GM23338 (cell line): Measurements from ENCODE around the gene KCNE1. TPM values are rescaled to one million over a fixed set of nuclear protein-coding genes. Genes with fewer than 3 reads are reported as not detected.
A peak's percentile ranks its signal among the peaks of the same experiment; 100 is the strongest.

ENCODE experiments used
- ATAC-seq: fragments of 200-7000 bp; cut with Tn5 transposase; 3 replicates; pipeline ENCODE4 v1.9.1; 2020
- DNase-seq: peaks from one replicate; pipeline ENCODE4 v3.0.0-alpha.2; 2015; ENCODE audit warnings: low spot score
- H2AFZ ChIP-seq: fragments of 200-600 bp; sonication (generic); 2 replicates; pipeline ENCODE4 v1.8.0; 2016; ENCODE audit warnings: antibody characterized with exemption, mild to moderate bottlenecking, moderate library complexity
- H3F3A ChIP-seq: fragments of 200-600 bp; sonication (generic); replicated peaks from 2 replicates; pipeline ENCODE4 v1.8.0; 2017; ENCODE audit warnings: antibody characterized with exemption, mixed run types, low read depth
- H3K27ac ChIP-seq: fragments of 200-600 bp; sonication (generic); 2 replicates; pipeline ENCODE4 v1.6.1; 2016; ENCODE audit warnings: low read depth
- H3K27me3 ChIP-seq: fragments of 200-600 bp; sonication (generic); 2 replicates; pipeline ENCODE4 v1.8.0; 2016; ENCODE audit warnings: mild to moderate bottlenecking, mixed run types, moderate library complexity; ENCODE audit not compliant: insufficient read depth
- H3K36me3 ChIP-seq: fragments of 200-600 bp; sonication (generic); 2 replicates; pipeline ENCODE4 v1.8.0; 2016; ENCODE audit warnings: mild to moderate bottlenecking; ENCODE audit not compliant: insufficient read depth
- H3K4me1 ChIP-seq: fragments of 200-600 bp; sonication (generic); 2 replicates; pipeline ENCODE4 v1.8.0; 2016; ENCODE audit warnings: mild to moderate bottlenecking, moderate library complexity; ENCODE audit not compliant: insufficient read depth
- H3K4me2 ChIP-seq: fragments of 200-600 bp; sonication (generic); 2 replicates; pipeline ENCODE4 v1.7.1; 2017; ENCODE audit warnings: mixed run types
- H3K4me3 ChIP-seq: fragments of 200-600 bp; sonication (generic); 2 replicates; pipeline ENCODE4 v1.6.1; 2016; ENCODE audit warnings: mixed run types
- H3K79me2 ChIP-seq: fragments of 200-600 bp; sonication (generic); replicated peaks from 2 replicates; pipeline ENCODE4 v1.8.0; 2017; ENCODE audit warnings: mild to moderate bottlenecking; ENCODE audit not compliant: insufficient read depth
- H3K9me2 ChIP-seq: fragments of 200-600 bp; sonication (generic); 2 replicates; pipeline ENCODE4 v1.8.0; 2017; ENCODE audit not compliant: insufficient read depth
- H4K20me1 ChIP-seq: fragments of 200-600 bp; sonication (generic); replicated peaks from 2 replicates; pipeline ENCODE4 v1.8.0; 2017; ENCODE audit warnings: mild to moderate bottlenecking; ENCODE audit not compliant: insufficient read depth
- H3K27ac Mint-ChIP-seq: 2 replicates; pipeline ENCODE4 v1.8.0; 2020; ENCODE audit warnings: inconsistent platforms, mild to moderate bottlenecking, moderate library complexity, mixed read lengths
- H3K27me3 Mint-ChIP-seq: 3 replicates; pipeline ENCODE4 v1.8.0; 2022; ENCODE audit warnings: low read depth, mild to moderate bottlenecking, moderate library complexity, mixed read lengths, inconsistent platforms; ENCODE audit not compliant: insufficient read depth, poor library complexity
- H3K36me3 Mint-ChIP-seq: 3 replicates; pipeline ENCODE4 v1.8.0; 2021; ENCODE audit warnings: low read depth, mild to moderate bottlenecking, inconsistent platforms, moderate library complexity, mixed read lengths
- H3K4me1 Mint-ChIP-seq: 3 replicates; pipeline ENCODE4 v1.8.0; 2020; ENCODE audit warnings: mild to moderate bottlenecking, inconsistent platforms, mixed read lengths
- H3K4me3 Mint-ChIP-seq: 3 replicates; pipeline ENCODE4 v1.8.0; 2021; ENCODE audit warnings: moderate library complexity, mild to moderate bottlenecking, inconsistent platforms, mixed read lengths
- H3K9me3 Mint-ChIP-seq: 3 replicates; pipeline ENCODE4 v1.8.0; 2020; ENCODE audit warnings: moderate library complexity, mild to moderate bottlenecking, inconsistent platforms, mixed read lengths
- CREB1 ChIP-seq: fragments of 250-450 bp; sonication (Bioruptor Pico); IDR thresholded peaks from 2 replicates; pipeline ENCODE4 v1.5.0; 2020; ENCODE audit warnings: low read depth, mild to moderate bottlenecking, moderate library complexity
- EZH2 ChIP-seq: fragments of 200-600 bp; sonication (generic); IDR thresholded peaks from one replicate; pipeline ENCODE4 v1.8.0; 2017; ENCODE audit warnings: antibody characterized with exemption, mild to moderate bottlenecking, low read depth; ENCODE audit not compliant: unreplicated experiment
- EZH2phosphoT487 ChIP-seq: fragments of 200-600 bp; sonication (generic); IDR thresholded peaks from one replicate; pipeline ENCODE4 v1.8.1; 2018; ENCODE audit warnings: antibody characterized with exemption; ENCODE audit not compliant: unreplicated experiment
- JUNB ChIP-seq: IDR thresholded peaks from one replicate; pipeline ENCODE4 v1.6.1; 2016; ENCODE audit warnings: antibody characterized with exemption; ENCODE audit not compliant: unreplicated experiment
- NANOG ChIP-seq: IDR thresholded peaks from 2 replicates; pipeline ENCODE4 v1.6.1; 2016; ENCODE audit warnings: antibody characterized with exemption, borderline replicate concordance
- POLR2AphosphoS5 ChIP-seq: IDR thresholded peaks from 2 replicates; pipeline ENCODE4 v1.6.1; 2016; ENCODE audit warnings: antibody characterized with exemption, low read depth
- STAT1 ChIP-seq: IDR thresholded peaks from one replicate; pipeline ENCODE4 v1.6.1; 2016; ENCODE audit warnings: antibody characterized with exemption; ENCODE audit not compliant: unreplicated experiment
- ZNF114 ChIP-seq: fragments of 250-450 bp; sonication (Bioruptor Pico); IDR thresholded peaks from 2 replicates; pipeline ENCODE4 v1.5.0; 2020; ENCODE audit warnings: mild to moderate bottlenecking, moderate library complexity
- ZNF331 ChIP-seq: fragments of 250-450 bp; sonication (Bioruptor Pico); IDR thresholded peaks from 2 replicates; pipeline ENCODE4 v1.5.0; 2020; ENCODE audit warnings: low read depth, mild to moderate bottlenecking, moderate library complexity
- polyA plus RNA-seq: library from polyadenylated mRNA; unstranded; fragments of >200 nt; fragmentation: Nextera tagmentation; extraction: Ambion mirVana; gene quantifications from 2 replicates; pipeline ENCODE4 v1.2.1, GENCODE V29; 2016
- total RNA-seq: library from RNA; depleted of rRNA; stranded (reverse); fragments of >200 nt; shearing (Covaris generic); gene quantifications from 2 replicates; pipeline ENCODE4 v1.2.3, GENCODE V29; 2014
- TF ChIP-seq, protein P1 (sequence below), 2 experiments: fragments of 200-600 bp in 1 of 2; sonication (generic) in 1 of 2; conservative IDR thresholded peaks; 2 replicates each; pipeline versions ENCODE4 v1.5.1 to v1.6.1; 2016 to 2017; ENCODE audit warnings: antibody characterized with exemption in 2 of 2, low read depth in 2 of 2, mild to moderate bottlenecking in 2 of 2, moderate library complexity in 1 of 2
- TF ChIP-seq, protein P2 (sequence below): IDR thresholded peaks from 2 replicates; pipeline ENCODE4 v1.6.1; 2016; ENCODE audit warnings: antibody characterized with exemption
- TF ChIP-seq, protein P3 (sequence below): IDR thresholded peaks from one replicate; pipeline ENCODE4 v1.6.1; 2018; ENCODE audit warnings: antibody characterized with exemption; ENCODE audit not compliant: unreplicated experiment
- TF ChIP-seq, protein P4 (sequence below): fragments of 250-450 bp; sonication (Bioruptor Pico); IDR thresholded peaks from 2 replicates; pipeline ENCODE4 v1.5.0; 2020; ENCODE audit warnings: mild to moderate bottlenecking, moderate library complexity

Gene KCNE1
- total and polyA plus RNA-seq, 2 experiments from 2014 or later: 0.07 TPM; not detected in 1

DNA sequence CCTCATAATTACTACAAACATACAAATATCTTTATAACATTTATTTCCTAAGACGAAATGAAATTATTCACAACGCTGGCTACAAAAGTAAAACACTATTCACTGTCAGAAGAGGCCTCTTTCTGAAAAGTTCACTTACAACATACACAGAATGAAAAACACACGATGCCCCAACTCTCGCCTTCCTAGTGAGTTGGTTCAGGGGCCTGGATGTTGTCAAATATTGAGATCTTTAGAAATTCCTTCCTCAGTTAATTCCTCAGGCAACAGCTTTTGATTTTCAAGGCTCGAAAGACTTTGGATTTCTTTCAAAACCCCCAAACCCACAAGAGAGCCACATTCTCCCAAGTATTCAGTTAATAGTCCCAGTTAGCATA, 14.2 kb upstream of the KCNE1 start:
- peak overlapping the region; percentile 20; the same call in 2 of the 3 replicates for H3K4me3 Mint-ChIP-seq
- H3K27me3 Mint-ChIP-seq: peaks cover 4% of the 10 kb centered on the region
- Histone ChIP-seq H3K9me2 (no peaks in the 10 kb centered on the region), H3K27ac (peak overlapping the region; percentile 73), H3K27me3 (peaks cover 5% of the 10 kb centered on the region; the same call in 1 of the 2 replicates), H3F3A (no peaks in the 10 kb centered on the region), H3K4me3 (peak overlapping the region; percentile 5; the same call in 1 of the 2 replicates), H2AFZ (no peak overlapping the region), H3K36me3 (no peaks in the 10 kb centered on the region), H3K4me2 (peak overlapping the region; percentile 49), H3K4me1 (peaks cover 41% of the 10 kb centered on the region), H4K20me1 (no peaks in the 10 kb centered on the region), H3K79me2 (no peaks in the 10 kb centered on the region)
- TF ChIP-seq, protein P1, sequence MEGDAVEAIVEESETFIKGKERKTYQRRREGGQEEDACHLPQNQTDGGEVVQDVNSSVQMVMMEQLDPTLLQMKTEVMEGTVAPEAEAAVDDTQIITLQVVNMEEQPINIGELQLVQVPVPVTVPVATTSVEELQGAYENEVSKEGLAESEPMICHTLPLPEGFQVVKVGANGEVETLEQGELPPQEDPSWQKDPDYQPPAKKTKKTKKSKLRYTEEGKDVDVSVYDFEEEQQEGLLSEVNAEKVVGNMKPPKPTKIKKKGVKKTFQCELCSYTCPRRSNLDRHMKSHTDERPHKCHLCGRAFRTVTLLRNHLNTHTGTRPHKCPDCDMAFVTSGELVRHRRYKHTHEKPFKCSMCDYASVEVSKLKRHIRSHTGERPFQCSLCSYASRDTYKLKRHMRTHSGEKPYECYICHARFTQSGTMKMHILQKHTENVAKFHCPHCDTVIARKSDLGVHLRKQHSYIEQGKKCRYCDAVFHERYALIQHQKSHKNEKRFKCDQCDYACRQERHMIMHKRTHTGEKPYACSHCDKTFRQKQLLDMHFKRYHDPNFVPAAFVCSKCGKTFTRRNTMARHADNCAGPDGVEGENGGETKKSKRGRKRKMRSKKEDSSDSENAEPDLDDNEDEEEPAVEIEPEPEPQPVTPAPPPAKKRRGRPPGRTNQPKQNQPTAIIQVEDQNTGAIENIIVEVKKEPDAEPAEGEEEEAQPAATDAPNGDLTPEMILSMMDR (conservative IDR thresholded peaks at IDR 0.05; ENCODE audit: low read depth in 2 of 2): no peak
- TF ChIP-seq, protein P2, sequence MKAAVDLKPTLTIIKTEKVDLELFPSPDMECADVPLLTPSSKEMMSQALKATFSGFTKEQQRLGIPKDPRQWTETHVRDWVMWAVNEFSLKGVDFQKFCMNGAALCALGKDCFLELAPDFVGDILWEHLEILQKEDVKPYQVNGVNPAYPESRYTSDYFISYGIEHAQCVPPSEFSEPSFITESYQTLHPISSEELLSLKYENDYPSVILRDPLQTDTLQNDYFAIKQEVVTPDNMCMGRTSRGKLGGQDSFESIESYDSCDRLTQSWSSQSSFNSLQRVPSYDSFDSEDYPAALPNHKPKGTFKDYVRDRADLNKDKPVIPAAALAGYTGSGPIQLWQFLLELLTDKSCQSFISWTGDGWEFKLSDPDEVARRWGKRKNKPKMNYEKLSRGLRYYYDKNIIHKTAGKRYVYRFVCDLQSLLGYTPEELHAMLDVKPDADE: no peak
- TF ChIP-seq POLR2AphosphoS5: no peak
- TF ChIP-seq CREB1: no peak
- TF ChIP-seq ZNF114 (CRISPR knock-in tag): no peak
- no peak for TF ChIP-seq JUNB
- TF ChIP-seq, protein P3, sequence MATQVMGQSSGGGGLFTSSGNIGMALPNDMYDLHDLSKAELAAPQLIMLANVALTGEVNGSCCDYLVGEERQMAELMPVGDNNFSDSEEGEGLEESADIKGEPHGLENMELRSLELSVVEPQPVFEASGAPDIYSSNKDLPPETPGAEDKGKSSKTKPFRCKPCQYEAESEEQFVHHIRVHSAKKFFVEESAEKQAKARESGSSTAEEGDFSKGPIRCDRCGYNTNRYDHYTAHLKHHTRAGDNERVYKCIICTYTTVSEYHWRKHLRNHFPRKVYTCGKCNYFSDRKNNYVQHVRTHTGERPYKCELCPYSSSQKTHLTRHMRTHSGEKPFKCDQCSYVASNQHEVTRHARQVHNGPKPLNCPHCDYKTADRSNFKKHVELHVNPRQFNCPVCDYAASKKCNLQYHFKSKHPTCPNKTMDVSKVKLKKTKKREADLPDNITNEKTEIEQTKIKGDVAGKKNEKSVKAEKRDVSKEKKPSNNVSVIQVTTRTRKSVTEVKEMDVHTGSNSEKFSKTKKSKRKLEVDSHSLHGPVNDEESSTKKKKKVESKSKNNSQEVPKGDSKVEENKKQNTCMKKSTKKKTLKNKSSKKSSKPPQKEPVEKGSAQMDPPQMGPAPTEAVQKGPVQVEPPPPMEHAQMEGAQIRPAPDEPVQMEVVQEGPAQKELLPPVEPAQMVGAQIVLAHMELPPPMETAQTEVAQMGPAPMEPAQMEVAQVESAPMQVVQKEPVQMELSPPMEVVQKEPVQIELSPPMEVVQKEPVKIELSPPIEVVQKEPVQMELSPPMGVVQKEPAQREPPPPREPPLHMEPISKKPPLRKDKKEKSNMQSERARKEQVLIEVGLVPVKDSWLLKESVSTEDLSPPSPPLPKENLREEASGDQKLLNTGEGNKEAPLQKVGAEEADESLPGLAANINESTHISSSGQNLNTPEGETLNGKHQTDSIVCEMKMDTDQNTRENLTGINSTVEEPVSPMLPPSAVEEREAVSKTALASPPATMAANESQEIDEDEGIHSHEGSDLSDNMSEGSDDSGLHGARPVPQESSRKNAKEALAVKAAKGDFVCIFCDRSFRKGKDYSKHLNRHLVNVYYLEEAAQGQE: no peak
- TF ChIP-seq EZH2phosphoT487: no peak
- TF ChIP-seq, protein P4, sequence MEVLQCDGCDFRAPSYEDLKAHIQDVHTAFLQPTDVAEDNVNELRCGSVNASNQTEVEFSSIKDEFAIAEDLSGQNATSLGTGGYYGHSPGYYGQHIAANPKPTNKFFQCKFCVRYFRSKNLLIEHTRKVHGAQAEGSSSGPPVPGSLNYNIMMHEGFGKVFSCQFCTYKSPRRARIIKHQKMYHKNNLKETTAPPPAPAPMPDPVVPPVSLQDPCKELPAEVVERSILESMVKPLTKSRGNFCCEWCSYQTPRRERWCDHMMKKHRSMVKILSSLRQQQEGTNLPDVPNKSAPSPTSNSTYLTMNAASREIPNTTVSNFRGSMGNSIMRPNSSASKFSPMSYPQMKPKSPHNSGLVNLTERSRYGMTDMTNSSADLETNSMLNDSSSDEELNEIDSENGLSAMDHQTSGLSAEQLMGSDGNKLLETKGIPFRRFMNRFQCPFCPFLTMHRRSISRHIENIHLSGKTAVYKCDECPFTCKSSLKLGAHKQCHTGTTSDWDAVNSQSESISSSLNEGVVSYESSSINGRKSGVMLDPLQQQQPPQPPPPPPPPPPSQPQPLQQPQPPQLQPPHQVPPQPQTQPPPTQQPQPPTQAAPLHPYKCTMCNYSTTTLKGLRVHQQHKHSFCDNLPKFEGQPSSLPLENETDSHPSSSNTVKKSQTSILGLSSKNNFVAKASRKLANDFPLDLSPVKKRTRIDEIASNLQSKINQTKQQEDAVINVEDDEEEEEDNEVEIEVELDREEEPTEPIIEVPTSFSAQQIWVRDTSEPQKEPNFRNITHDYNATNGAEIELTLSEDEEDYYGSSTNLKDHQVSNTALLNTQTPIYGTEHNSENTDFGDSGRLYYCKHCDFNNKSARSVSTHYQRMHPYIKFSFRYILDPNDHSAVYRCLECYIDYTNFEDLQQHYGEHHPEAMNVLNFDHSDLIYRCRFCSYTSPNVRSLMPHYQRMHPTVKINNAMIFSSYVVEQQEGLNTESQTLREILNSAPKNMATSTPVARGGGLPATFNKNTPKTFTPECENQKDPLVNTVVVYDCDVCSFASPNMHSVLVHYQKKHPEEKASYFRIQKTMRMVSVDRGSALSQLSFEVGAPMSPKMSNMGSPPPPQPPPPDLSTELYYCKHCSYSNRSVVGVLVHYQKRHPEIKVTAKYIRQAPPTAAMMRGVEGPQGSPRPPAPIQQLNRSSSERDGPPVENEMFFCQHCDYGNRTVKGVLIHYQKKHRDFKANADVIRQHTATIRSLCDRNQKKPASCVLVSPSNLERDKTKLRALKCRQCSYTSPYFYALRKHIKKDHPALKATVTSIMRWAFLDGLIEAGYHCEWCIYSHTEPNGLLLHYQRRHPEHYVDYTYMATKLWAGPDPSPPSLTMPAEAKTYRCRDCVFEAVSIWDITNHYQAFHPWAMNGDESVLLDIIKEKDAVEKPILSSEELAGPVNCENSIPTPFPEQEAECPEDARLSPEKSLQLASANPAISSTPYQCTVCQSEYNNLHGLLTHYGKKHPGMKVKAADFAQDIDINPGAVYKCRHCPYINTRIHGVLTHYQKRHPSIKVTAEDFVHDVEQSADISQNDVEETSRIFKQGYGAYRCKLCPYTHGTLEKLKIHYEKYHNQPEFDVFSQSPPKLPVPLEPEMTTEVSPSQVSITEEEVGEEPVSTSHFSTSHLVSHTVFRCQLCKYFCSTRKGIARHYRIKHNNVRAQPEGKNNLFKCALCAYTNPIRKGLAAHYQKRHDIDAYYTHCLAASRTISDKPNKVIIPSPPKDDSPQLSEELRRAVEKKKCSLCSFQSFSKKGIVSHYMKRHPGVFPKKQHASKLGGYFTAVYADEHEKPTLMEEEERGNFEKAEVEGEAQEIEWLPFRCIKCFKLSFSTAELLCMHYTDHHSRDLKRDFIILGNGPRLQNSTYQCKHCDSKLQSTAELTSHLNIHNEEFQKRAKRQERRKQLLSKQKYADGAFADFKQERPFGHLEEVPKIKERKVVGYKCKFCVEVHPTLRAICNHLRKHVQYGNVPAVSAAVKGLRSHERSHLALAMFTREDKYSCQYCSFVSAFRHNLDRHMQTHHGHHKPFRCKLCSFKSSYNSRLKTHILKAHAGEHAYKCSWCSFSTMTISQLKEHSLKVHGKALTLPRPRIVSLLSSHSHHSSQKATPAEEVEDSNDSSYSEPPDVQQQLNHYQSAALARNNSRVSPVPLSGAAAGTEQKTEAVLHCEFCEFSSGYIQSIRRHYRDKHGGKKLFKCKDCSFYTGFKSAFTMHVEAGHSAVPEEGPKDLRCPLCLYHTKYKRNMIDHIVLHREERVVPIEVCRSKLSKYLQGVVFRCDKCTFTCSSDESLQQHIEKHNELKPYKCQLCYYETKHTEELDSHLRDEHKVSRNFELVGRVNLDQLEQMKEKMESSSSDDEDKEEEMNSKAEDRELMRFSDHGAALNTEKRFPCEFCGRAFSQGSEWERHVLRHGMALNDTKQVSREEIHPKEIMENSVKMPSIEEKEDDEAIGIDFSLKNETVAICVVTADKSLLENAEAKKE: no peak
- TF ChIP-seq ZNF331: no peak
- TF ChIP-seq NANOG: no peak
- TF ChIP-seq EZH2: no peak
- no peak for TF ChIP-seq STAT1
- ATAC-seq: no peak
- peaks cover 3% of the 10 kb centered on the region; the same call in 1 of the 3 replicates for H3K9me3 Mint-ChIP-seq
- peak overlapping the region; percentile 93 for H3K27ac Mint-ChIP-seq
- DNase-seq: no peak
- H3K36me3 Mint-ChIP-seq: no peaks in the 10 kb centered on the region
- peaks cover 59% of the 10 kb centered on the region for H3K4me1 Mint-ChIP-seq
